ENCODE results near the gene CCR8.
A peak's percentile ranks its signal among the peaks of the same experiment; 100 is the strongest.
"Not testable (repeated sequence)": the region's sequence is repeated elsewhere in the genome, so short reads cannot be mapped to it uniquely, and the experiment has no call there.

The CCR8 gene

DNA sequence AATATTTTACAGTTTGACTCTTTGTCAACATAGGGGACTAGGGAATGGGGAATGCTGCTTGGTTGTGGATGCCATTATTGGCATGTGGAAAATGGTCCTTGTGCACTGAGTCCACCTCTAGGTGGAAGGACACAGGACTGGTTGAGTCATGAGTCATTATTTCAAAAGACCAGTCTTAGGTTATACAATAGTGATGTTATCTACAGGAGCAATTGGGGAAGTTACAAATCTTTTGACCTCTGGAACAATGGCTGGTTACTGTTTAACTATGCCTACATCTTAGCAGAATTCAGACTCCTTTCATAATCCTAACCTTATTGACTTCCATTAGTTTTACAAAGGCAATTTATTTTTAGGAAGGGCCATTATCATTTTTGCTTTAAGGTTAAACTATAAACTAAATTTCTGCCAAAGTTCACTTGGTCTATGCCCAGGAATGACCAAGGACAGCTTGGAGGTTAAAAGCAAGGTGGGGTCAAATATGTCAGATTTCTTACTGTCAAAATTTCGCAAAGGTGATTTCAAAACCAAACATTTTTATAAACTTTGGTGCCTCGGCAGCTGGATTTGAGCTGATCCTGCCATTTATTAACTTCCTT lies 11.8 kb upstream of the CCR8 start:
- no peak for FAIRE-seq

DNA sequence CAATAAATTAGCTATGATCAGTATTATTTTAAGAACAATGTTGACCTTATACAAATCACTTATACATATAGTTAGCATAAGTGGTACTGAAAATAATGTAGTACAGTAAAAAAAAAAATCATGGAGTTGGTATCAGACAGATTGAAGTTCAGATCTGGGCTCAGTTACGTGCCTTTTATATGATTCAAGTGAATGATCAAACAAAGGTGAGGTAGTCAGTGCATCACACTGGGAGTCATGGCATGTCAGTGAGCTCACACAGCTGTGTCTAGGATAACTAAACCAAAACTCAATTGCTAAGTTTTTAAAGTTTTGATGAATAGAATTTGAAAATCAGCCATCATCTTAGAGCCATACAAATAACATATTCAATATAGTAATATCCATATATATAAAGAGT lies 11.2 kb upstream of the CCR8 start:
- no peak for FAIRE-seq

DNA sequence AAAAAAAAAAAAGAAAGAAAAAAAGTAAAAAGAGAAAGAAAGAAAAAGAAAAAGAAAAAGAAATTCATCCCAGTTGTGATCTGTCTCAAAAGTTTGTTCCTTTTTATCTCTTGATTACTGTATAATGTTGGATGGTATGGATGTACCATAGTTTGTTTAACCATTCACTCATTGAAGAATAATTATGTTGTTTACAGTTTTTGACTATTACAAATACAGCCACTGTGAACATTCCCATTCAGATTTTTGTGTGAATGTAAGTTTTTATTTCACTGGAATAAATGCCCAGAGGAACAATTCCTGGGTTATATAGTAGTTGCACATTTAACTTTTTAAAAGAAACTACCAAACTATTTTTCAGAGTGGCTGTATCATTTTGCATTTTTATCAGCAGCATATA lies 10.3 kb upstream of the CCR8 start:
- FAIRE-seq = no peak

DNA sequence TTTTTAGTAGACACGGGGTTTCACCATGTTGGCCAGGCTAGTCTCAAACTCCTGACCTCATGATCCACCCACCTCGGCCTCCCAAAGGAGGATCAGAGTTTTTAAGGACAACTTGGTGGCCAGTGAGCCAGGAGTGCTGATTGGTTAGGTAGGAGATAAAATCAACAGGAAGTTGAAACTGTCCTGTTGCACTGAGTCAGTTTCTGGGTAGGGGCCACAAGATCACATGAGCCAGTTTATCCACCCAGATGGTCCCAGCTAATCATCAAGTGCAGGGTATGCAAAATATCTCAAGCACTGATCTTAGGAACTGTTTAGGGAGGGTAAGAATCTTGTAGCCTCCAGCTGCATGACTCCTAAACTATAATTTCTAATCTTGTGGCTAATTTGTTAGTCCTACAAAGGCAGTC lies 7.9 kb upstream of the CCR8 start:
- not testable (repeated sequence) for FAIRE-seq

DNA sequence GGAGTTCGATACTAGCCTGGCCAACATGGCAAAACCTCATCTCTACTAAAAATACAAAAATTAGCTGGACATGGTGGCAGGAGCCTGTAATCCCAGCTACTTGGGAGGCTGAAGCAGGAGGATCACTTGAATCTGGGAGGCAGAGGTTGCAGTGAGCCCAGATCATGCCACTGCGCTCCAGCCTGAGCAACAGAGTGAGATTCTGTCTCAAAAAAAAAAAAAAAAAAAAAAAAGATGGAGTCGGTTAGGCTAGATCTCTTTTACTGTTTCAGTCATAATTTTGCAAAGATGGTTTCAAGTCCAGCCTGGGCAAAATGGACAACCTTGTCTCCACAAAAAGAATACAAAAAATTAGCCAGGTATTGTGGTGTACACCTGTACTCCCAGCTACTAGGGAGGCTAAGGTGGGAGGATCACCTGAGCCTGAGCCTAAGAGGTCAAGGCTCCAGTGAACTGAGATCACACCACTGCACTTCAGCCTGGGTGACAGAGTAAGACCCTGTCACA lies 7.2 kb upstream of the CCR8 start:
- FAIRE-seq = not testable (repeated sequence)

DNA sequence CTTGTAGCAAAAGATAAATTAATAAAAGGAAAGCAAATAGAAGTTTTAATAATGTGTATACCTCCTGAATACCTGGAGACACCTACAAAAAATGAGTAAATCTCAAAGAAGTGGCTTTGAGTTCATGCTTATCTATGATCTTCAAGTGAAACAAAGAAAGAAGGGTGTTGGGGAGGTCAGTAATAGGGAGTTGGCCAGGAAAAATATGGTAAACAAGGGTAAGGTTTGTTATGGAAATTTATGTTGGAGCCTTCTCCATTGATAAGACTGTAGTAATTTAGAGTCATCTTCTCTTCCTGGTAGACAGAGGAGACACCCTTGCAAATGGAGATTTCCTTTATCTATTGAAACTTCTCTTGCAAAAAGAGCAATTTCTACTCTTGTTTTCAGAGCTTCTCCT lies 6.6 kb upstream of the CCR8 start:
- FAIRE-seq = no peak

DNA sequence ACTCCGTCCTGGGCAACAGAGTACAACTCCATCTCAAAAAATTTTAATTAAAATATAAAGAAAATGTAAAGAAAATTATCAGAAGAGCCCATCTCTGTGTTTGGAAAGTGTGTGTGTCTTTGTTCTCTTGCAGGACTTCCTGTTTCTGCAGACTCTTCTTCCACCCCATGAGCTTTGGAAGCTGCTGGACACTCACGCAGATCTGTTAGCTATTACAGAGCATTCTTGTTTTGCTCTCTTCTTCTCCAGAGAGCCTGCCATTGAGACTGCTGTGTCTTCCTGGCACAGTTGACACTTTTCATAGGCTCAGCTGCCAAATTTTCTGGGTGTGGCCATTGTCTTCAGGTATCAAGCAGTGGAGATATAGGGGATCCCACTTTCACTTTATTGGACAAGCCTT lies 6.0 kb upstream of the CCR8 start:
- no peak for FAIRE-seq

DNA sequence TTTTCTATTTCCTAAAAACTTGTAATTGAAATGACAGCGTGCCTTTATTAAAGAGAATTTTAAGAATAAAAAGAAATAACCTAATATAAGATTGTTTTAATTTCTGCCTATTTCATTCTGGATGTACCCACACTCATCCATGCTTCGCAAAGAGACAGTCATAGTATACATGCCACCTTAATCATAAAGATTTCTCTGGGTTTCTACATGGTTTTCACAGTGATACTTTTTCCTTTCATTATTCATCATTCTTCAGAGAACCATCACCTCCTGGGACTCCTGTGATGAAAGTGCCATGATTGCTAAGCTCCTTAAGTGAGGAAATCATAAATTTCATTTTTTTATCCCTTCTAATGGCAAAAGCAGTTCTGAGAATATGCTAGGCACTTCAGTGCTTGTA lies 4.3 kb upstream of the CCR8 start:
- no peak for FAIRE-seq

DNA sequence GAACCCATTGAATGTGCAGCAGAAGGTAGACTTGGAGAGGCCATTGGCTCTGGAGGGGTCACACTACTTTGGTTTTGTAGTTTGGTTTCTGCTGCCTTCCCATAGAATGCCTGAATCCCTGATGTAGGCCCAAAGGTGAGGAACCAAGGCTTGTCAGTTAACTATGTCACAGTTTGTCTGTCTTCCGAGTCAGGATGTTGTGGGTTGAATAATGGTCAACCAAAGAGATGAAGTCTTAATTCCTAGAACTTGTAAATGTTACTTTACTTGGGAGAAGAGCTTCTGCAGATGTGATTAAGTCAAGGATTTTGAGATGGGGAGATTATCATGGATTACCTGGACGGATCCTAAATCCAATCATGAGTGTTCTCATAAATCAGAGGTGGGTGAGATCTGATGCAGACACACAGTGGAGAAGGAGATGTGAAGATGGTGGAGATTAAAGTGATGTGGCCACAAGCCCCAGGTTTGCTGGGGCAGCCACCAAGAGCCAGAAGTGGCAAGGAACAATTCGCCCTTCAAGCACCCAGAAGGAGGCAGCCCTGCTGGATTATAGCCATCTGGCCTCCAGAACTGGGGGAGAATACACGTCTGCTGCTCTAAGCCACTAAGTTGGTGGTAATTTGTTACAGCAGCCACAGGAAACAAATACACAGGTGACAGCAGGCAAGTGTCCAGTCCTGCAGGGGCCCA lies 2.3 kb upstream of the CCR8 start:
- FAIRE-seq = no peak

DNA sequence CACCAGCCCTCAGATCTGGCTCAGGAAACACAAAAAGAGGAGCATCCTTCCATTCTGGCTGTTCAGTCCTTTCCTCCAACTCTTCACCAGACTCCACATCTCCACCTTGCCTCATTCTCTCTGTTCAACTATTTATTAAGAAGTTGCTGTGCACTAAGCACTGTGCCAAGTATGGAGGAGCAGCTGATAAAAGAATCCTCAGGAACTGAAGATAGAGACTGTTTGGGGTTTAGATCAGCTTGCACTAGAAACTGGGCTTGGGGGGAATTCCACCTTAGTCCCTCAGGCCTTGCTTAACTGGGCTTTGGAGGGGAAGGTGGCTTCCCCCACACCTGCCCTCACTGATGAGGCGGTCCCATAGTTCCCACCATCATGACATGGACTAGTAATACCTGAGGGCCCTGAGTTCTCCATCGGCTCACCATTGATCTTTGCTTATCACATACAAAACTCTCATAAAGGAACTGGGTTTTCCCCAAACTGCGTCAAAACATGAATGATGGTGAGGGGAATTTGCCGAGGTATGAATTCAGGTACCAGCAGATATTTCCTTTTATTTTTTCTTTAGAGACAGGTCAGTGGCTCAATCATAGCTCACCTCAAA lies 1.7 kb upstream of the CCR8 start:
- no peak for FAIRE-seq

DNA sequence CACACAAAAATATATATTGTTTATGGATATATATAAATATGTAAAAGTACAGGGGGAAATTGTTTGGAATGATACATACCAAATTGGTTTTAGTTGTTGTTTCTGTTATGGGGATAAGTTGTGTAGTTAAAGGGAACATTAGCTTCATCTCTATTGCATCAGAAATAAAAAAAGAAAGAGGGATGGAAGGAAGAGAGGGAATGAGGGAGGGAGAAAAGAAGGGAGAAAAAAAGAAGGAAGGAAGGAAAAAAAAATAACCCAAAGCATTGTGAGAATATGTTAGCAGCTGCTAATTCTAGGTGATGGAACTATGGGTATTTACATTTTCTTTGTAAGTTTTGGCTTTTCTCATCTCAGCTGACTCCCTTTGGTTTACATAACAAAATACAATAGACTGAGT lies 1.3 kb downstream of the CCR8 start:
- no peak for FAIRE-seq

DNA sequence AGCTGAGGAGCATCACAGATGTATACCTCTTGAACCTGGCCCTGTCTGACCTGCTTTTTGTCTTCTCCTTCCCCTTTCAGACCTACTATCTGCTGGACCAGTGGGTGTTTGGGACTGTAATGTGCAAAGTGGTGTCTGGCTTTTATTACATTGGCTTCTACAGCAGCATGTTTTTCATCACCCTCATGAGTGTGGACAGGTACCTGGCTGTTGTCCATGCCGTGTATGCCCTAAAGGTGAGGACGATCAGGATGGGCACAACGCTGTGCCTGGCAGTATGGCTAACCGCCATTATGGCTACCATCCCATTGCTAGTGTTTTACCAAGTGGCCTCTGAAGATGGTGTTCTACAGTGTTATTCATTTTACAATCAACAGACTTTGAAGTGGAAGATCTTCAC lies 3.0 kb downstream of the CCR8 start:
- FAIRE-seq = no peak

DNA sequence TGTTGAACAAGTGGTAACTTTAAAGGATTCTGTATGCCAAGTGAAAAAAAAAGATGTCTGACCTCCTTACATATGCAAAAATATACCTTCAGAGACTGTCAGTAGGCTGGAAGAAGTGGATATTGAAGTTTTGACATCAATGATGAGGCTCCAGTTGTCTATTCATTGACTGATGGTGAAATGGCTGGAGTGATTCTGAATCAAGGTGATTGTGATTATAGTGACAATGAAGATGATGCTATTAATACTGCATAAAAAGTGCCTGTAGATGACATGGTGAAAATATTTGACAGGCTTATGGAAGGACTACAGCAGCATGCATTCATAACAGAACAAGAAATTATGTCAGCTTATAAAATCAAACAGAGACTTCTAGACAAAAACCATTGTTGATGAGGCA lies 4.1 kb downstream of the CCR8 start:
- no peak for FAIRE-seq

DNA sequence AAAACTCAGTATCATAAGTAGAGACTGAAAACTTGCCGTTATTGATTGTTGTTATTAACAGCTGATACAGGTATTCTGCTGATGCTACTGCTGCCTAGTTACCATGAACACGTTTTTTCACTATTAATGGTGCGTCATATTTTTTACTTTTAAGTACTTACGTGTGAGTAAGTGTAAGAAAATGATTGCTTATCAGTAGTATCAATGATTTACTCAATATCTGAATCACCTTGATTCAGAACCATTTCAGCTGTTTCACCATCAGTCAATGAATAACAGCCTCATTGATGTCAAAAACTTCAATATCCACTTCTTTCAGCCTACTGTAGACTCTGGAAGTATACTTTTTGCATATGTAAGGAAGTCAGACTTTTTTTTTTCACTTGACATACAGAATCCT lies 4.7 kb downstream of the CCR8 start:
- FAIRE-seq = no peak

DNA sequence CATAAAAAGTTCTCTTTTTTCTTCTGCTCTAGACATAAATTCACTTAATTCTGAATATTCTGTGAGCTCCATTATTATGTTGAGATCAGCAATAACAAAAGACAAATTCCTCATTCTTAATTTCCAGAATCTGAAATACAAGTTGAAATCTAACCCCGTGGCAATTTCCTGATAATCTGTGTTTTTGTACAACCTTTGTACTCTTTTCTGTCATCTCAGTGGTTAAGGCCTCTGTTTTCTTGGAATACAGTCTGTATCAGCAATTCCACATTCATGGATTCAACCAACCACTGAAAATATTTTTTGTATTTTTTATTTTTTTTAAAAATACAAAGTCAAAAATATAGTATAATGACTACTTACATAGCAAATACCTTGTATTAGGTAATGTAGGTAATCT lies 8.7 kb downstream of the CCR8 start:
- no peak for FAIRE-seq

DNA sequence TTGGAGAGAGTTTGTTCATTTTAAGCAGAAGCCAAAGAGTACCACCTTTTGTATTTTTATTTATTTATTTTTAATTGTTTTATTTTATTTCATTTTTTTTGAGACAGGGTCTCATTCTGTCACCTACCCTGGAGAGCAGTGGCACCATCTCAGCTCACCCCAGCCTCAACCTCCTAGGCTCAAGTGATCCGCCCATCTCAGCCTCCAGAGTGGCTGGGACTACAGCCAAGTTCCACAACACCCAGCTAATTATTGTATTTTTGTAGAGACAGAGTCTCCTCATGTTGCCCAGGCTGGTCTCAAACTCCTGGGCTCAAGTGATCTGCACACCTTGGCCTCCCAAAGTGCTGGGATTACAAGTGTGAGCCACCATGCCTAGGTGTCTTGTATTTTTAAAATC lies 9.6 kb downstream of the CCR8 start:
- no peak for FAIRE-seq

DNA sequence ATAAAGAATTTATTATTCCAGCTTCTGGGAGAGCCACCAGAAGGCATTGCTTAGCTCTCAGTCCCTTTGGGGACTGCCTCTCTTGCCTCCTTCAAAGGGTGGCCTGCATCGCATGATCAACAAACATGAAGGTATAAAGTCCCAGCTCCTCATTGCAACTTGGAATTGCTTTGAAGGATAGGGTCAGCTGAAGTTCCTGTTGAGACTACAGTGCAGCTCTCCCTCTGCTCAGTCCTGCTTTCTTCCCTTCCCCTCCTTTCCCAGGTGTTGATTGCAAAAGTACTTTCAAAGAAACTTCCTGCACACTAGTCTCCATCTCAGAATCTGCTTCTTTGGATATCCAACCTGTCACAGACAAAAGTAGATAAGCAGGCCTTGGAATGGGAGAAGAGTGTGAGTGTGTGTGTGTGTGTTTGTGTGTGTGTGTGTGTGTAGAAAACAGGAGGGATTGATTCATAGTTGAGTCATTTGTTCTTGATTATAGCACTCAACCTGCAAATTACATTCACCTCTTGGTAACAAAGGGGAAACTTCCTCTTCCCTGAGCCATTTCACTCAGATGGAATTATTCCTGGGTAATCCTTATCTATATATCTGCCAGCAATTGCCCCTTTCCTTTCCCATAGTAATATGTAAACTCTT lies 13.7 kb downstream of the CCR8 start:
- no peak for FAIRE-seq

DNA sequence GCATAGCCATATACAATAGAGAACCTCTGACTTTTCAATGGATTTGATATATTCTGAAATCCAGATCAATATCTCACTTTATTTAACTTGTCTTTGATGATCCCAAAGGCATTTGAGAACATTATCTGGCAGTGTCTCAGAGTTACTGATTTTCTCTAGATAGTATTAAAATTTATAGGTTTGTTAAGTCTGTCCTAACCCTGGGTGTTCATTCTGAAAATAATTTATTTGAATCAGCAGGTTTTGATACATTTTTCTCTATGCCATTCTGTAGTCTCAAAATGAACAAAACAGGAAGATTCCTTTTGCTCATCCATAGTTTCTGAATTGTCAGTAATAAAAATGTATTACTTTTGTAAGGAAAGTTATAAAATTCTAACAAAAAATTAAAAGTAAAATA lies 14.3 kb downstream of the CCR8 start:
- no peak for FAIRE-seq

DNA sequence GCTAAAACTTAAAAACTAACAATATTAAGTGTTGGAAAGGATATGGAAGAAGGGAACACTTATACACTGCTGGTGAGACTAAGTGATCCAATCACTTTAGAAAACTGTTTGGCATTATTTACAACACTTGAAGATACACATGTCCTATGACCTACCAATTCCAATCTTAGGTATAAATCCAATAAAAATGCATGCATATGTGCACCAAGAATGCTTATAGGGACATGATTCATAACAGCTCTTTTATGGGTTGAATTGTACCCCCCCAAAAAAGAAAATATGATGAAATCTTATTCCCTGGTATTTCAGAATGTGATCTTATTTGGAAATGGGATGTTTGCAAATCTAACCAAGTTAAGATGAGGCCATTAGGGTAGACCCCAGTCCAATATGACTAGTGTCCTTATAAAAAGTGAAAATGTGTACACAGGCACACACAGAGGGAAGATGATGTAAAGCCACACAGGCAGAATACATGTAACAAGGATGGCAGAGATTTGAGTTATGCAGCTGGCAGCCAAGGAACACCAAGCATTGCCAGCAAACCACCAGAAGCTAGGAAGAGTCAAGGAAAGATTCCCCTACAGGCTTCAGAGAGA lies 15.3 kb downstream of the CCR8 start:
- FAIRE-seq = no peak

DNA sequence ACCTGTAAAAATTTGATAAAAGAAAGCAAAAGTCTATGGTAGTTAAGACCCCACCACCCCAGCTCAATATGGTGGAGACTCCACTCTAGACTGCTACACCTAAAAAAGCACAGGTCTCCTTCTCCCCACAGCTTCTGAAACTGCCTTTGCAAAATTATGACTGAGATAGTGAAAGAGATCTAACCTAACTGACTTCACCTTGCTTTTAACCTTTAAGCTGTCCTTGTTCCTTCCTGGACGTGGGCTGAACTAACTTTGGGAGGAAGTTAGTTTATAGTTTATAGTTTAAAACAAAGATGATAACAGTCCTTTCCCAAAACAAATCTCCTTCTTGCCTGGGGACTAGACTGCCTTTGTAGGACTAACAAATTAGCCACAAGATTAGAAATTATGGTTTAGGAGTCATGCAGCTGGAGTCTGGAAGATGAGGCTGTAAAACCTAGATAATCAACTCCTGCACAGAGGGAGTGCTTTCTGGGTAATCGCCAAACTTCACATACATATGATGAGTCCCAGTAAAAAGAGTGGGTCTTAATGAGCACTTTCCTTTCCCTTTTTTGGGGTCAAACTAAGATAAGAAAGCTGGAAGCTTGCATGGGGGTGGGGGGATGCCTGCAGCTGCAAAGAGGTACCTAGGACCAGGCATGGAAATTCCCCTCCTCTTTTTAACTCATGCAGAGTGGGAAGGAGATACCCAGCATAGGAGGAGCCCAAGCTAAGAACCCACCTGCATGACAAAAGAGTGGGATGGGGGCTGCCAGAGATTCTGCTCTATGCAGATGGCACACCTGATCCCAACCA lies 17.5 kb downstream of the CCR8 start:
- peak; percentile 45 for FAIRE-seq

DNA sequence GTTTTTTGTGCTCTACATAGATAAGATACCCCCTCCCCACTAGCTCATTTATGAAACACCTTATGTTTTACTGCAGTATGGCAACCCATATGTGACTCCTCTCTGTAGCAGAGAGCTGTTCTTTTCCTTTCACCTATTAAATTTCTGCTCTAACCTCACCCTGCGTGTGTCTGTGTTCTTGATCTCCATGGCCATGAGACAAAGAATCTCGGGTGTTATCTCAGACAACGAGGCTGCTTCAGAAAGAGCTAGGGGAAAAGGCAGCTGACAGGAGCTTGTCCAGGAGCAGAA lies 18.0 kb downstream of the CCR8 start:
- FAIRE-seq = no peak

DNA sequence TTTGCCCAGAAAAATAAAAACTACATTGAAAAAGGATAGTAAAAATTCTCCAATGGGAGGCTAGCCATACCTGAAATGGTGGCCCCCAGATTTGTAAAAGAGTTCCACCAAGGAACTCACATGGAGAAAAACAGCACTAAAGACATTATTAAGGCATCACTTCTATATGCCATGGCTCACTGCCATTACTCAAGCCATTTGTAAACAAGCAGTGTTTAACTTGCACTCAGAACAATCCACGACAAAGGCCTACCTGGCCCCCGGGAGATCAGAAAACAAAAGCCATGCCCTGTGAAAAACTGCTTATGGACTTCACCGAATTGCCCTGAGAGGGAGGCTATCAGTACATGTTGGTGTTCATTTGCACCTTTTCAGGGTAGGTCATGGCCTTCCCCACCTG lies 19.6 kb downstream of the CCR8 start:
- no peak for FAIRE-seq

DNA sequence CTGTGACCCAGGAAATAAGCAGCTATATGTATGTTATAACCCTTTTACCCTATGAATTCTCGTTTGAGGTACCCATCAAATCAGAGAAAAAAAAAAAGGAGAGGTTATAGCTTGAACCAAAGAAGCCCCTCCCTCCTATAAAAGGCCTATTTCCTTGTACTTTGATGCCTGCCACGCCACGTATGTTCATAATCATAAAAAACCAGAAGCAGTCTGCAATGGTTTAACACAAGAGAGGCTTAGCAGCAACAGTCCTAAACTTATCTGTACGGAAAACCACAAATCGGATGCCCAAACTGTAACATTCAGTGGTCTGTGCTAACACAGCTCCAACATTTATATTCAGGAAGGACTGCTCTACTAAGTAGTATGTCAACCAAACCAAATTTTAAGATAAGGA lies 21.2 kb downstream of the CCR8 start:
- FAIRE-seq = no peak
